Keratinocyte (primary cell): ENCODE measurements around the gene BBX.
A peak's percentile ranks its signal among the peaks of the same experiment; 100 is the strongest.

Experiments
- CTCF ChIP-seq, 3 experiments: IDR thresholded peaks in 1 of 3; conservative IDR thresholded peaks in 1 of 3; optimal IDR thresholded peaks in 1 of 3; 2 replicates in 2 of 3; 3 replicates in 1 of 3; pipeline versions ENCODE3 to v1.5.1; 2011; ENCODE audit warnings: low read length in 3 of 3, mild to moderate bottlenecking in 3 of 3, moderate library complexity in 2 of 3, control low read depth in 1 of 3, inconsistent platforms in 1 of 3; ENCODE audit not compliant: insufficient read depth in 2 of 3; ENCODE audit errors: extremely low read depth in 1 of 3
- EZH2 ChIP-seq: IDR thresholded peaks from one replicate; pipeline ENCODE4 v1.6.1; 2012; ENCODE audit warnings: inconsistent platforms, mild to moderate bottlenecking, low read length, moderate library complexity

GRCh38 chr3:107690522-107691138, 167.9 kb downstream of the BBX start:
- TF ChIP-seq CTCF (optimal IDR thresholded peaks at IDR 0.05 in 1 of 3, IDR thresholded peaks at IDR 0.05 in 1 of 3, conservative IDR thresholded peaks at IDR 0.05 in 1 of 3; ENCODE audit: extremely low read depth in 1 of 3, insufficient read depth in 2 of 3, low read length in 3 of 3), result peak in 2 of 3 experiments; percentile 33 to 41
- TF ChIP-seq EZH2, result no peak
